A549 (cell line): ENCODE measurements around the gene ZBTB38. TPM values are rescaled to one million over a fixed set of nuclear protein-coding genes. Genes with fewer than 3 reads are reported as not detected.

Experiments
- ATAC-seq, 2 experiments: fragments of 200-7000 bp in 1 of 2; fragments of >200 bp in 1 of 2; cut with Nextera tagmentation in 1 of 2; cut with Tn5 transposase in 1 of 2; 3 replicates each; pipeline versions ENCODE4 v1.8.0 to v1.9.1; 2018 to 2020; ENCODE audit warnings: mild to moderate bottlenecking in 1 of 2, moderate library complexity in 1 of 2
- CTCF ChIA-PET: fragments of 300-600 bp; sonication (Branson Sonifier 250); formaldehyde crosslinking; extraction: SDS; loops from one replicate; lab custom pipeline; 2021; ENCODE audit warnings: antibody characterized with exemption, inconsistent platforms; lab: Yijun Ruan, JAX
- POLR2A ChIA-PET: fragments of 350-600 bp; formaldehyde crosslinking; extraction: SDS; loops from one replicate; lab custom pipeline; 2021; ENCODE audit warnings: antibody characterized with exemption, inconsistent platforms; lab: Yijun Ruan, JAX
- DNase-seq, 2 experiments: peaks; one replicate each; pipeline versions ENCODE4 v3.0.0 to v3.0.0-alpha.2; 2011 to 2016; ENCODE audit warnings: low read depth in 1 of 2, low spot score in 1 of 2
- FAIRE-seq: peaks from 2 replicates; lab custom pipeline; 2011; peaks lifted over from hg19 to GRCh38; lab: Jason Lieb, UNC
- H3K27ac ChIP-seq, 2 experiments: fragments of >200 bp; sonication (Bioruptor Twin); formaldehyde crosslinking; 3 replicates each; pipeline ENCODE4 v1.5.1; 2016 to 2017
- H3K4me1 ChIP-seq: fragments of >200 bp; sonication (Bioruptor Twin); formaldehyde crosslinking; 3 replicates; pipeline ENCODE4 v1.6.1; 2016
- H3K4me2 ChIP-seq: fragments of >200 bp; sonication (Bioruptor Twin); formaldehyde crosslinking; 3 replicates; pipeline ENCODE4 v1.6.1; 2016
- H3K4me3 ChIP-seq: fragments of >200 bp; sonication (Bioruptor Twin); formaldehyde crosslinking; 3 replicates; pipeline ENCODE4 v1.5.1; 2016
- H3K9me3 ChIP-seq: fragments of >200 bp; sonication (Bioruptor Twin); formaldehyde crosslinking; 3 replicates; pipeline ENCODE4 v1.6.1; 2016
- BCL3 ChIP-seq: fragments of >200 bp; sonication (Bioruptor Twin); formaldehyde crosslinking; IDR thresholded peaks from 3 replicates; pipeline ENCODE4 v1.6.1; 2016
- BHLHE40 ChIP-seq: IDR thresholded peaks from 2 replicates; pipeline ENCODE4 v1.6.1; 2012; ENCODE audit warnings: low read depth, low read length, inconsistent platforms
- CBX2 ChIP-seq: fragments of 200-600 bp; sonication (generic); IDR thresholded peaks from 2 replicates; pipeline ENCODE4 v1.6.1; 2016; ENCODE audit warnings: low read depth, mild to moderate bottlenecking, borderline replicate concordance
- E2F6 ChIP-seq: IDR thresholded peaks from 2 replicates; pipeline ENCODE4 v1.6.1; 2012; ENCODE audit warnings: low read depth, borderline replicate concordance
- EHF ChIP-seq: fragments of 250-450 bp; sonication (Bioruptor Pico); IDR thresholded peaks from 2 replicates; pipeline ENCODE4 v1.5.0; 2020; ENCODE audit warnings: mild to moderate bottlenecking
- EHMT2 ChIP-seq: fragments of 200-600 bp; sonication (generic); IDR thresholded peaks from 2 replicates; pipeline ENCODE4 v1.6.1; 2016; ENCODE audit warnings: antibody characterized with exemption, low read depth, mild to moderate bottlenecking, moderate library complexity
- EP300 ChIP-seq, 2 experiments: fragments of >200 bp; sonication (Bioruptor Twin); formaldehyde crosslinking; IDR thresholded peaks; 2 replicates in 1 of 2; 3 replicates in 1 of 2; pipeline ENCODE4 v1.6.1; 2016 to 2017
- FOSL2 ChIP-seq, 2 experiments: fragments of 450-650 bp in 1 of 2; fragments of >200 bp in 1 of 2; sonication (Bioruptor Twin) in 1 of 2; formaldehyde crosslinking; IDR thresholded peaks; 2 replicates each; pipeline versions ENCODE4 v1.5.0 to v1.6.1; 2016 to 2020; ENCODE audit warnings: mild to moderate bottlenecking in 1 of 2, moderate library complexity in 1 of 2
- FOXS1 ChIP-seq: fragments of 250-450 bp; sonication (Bioruptor Pico); IDR thresholded peaks from 2 replicates; pipeline ENCODE4 v1.5.0; 2020; ENCODE audit warnings: mild to moderate bottlenecking, moderate library complexity
- HDAC2 ChIP-seq: fragments of 200-600 bp; sonication (generic); IDR thresholded peaks from 2 replicates; pipeline ENCODE4 v1.6.1; 2016
- HES2 ChIP-seq: fragments of >200 bp; sonication (Bioruptor Twin); formaldehyde crosslinking; IDR thresholded peaks from 2 replicates; pipeline ENCODE4 v1.6.1; 2016
- HEYL ChIP-seq: fragments of 250-450 bp; sonication (Bioruptor Pico); IDR thresholded peaks from 2 replicates; pipeline ENCODE4 v1.8.0; 2021; ENCODE audit warnings: mild to moderate bottlenecking, moderate library complexity
- HMGXB4 ChIP-seq: fragments of 250-450 bp; sonication (Bioruptor Pico); IDR thresholded peaks from 2 replicates; pipeline ENCODE4 v1.5.0; 2021; ENCODE audit warnings: mild to moderate bottlenecking, moderate library complexity, borderline replicate concordance
- HOXB13 ChIP-seq: fragments of 250-450 bp; sonication (Bioruptor Pico); IDR thresholded peaks from 2 replicates; pipeline ENCODE4 v1.5.0; 2020; ENCODE audit warnings: low read depth, mild to moderate bottlenecking, moderate library complexity
- JUNB ChIP-seq: fragments of >200 bp; sonication (Bioruptor Twin); formaldehyde crosslinking; IDR thresholded peaks from 2 replicates; pipeline ENCODE4 v1.6.1; 2016
- KDM1A ChIP-seq: fragments of 200-600 bp; sonication (generic); IDR thresholded peaks from 2 replicates; pipeline ENCODE4 v1.6.1; 2016; ENCODE audit warnings: low read depth, mild to moderate bottlenecking
- KDM5A ChIP-seq: fragments of 200-600 bp; sonication (generic); IDR thresholded peaks from 2 replicates; pipeline ENCODE4 v1.6.1; 2016; ENCODE audit warnings: antibody characterized with exemption, mild to moderate bottlenecking
- MAFK ChIP-seq: fragments of 450-650 bp; IDR thresholded peaks from 2 replicates; pipeline ENCODE4 v1.6.1; 2014; ENCODE audit not compliant: partially characterized antibody
- MAX ChIP-seq: IDR thresholded peaks from 2 replicates; pipeline ENCODE4 v1.6.1; 2012
- MYC ChIP-seq: IDR thresholded peaks from 2 replicates; pipeline ENCODE4 v1.6.1; 2012; ENCODE audit warnings: mild to moderate bottlenecking, inconsistent platforms, low read length, improper control_type of control experiment, borderline replicate concordance
- PBX3 ChIP-seq: IDR thresholded peaks from 2 replicates; pipeline ENCODE4 v1.6.1; 2012
- PHF8 ChIP-seq: fragments of 200-600 bp; sonication (generic); IDR thresholded peaks from 2 replicates; pipeline ENCODE4 v1.6.1; 2016; ENCODE audit warnings: low read depth, mild to moderate bottlenecking, antibody characterized with exemption, moderate library complexity, borderline replicate concordance
- POLR2A ChIP-seq: IDR thresholded peaks from 2 replicates; pipeline ENCODE4 v1.6.1; 2012; ENCODE audit warnings: mild to moderate bottlenecking, low read length
- RARB ChIP-seq: fragments of 250-450 bp; sonication (Bioruptor Pico); IDR thresholded peaks from 2 replicates; pipeline ENCODE4 v1.8.0; 2021; ENCODE audit warnings: mild to moderate bottlenecking, moderate library complexity
- RCOR1 ChIP-seq: fragments of 150-350 bp; IDR thresholded peaks from 2 replicates; pipeline ENCODE4 v1.6.1; 2014; ENCODE audit warnings: antibody characterized with exemption, low read length, low read depth
- SMC3 ChIP-seq: fragments of >200 bp; sonication (Bioruptor Twin); formaldehyde crosslinking; IDR thresholded peaks from 3 replicates; pipeline ENCODE4 v1.6.1; 2018; ENCODE audit warnings: inconsistent platforms
- SREBF2 ChIP-seq: fragments of 450-650 bp; IDR thresholded peaks from 2 replicates; pipeline ENCODE4 v1.6.1; 2014; ENCODE audit warnings: mild to moderate bottlenecking, moderate library complexity
- TP53 ChIP-seq: fragments of 250-450 bp; sonication (Bioruptor Pico); IDR thresholded peaks from 2 replicates; pipeline ENCODE4 v1.5.0; 2021; ENCODE audit warnings: mild to moderate bottlenecking, moderate library complexity
- USF2 ChIP-seq: fragments of 450-650 bp; IDR thresholded peaks from 2 replicates; pipeline ENCODE4 v1.6.1; 2014; ENCODE audit warnings: antibody characterized with exemption
- ZFP36 ChIP-seq: fragments of 450-650 bp; IDR thresholded peaks from 2 replicates; pipeline ENCODE4 v1.6.1; 2014; ENCODE audit warnings: borderline replicate concordance; ENCODE audit not compliant: partially characterized antibody
- WGBS: methylation state at CpG from one replicate; pipeline ENCODE4 v1.1.6; 2017; ENCODE audit errors: missing lambda C conversion rate; 5-methylcytosine and 5-hydroxymethylcytosine counted together
- polyA plus RNA-seq, 4 experiments: library from polyadenylated mRNA; depleted of rRNA in 3 of 4; stranded (reverse); fragments of >200 nt; fragmentation: RNase III in 1 of 4; extraction: RNeasy Plus Mini Kit Qiagen cat#74134 plus additional on column Dnase treatment in 1 of 4; gene quantifications; 2 replicates in 3 of 4; 3 replicates in 1 of 4; pipeline ENCODE4 v1.2.3, GENCODE V29; 2011 to 2017

ZBTB38 gene
- polyA plus RNA-seq, 2 of the 4 experiments (the other 2 are of a cell fraction), result 72.0 to 110 TPM

GRCh38 chr3:141341536-141341935 lies 26.8 kb upstream of the ZBTB38 start (continued):
- TF ChIP-seq HMGXB4 (CRISPR knock-in tag), result no peak
- TF ChIP-seq EP300 (IDR thresholded peaks at IDR 0.05), result no peak

- peaks cover 4% of the 10 kb centered on the region; the same call in 1 of the 3 replicates for H3K9me3 ChIP-seq
- WGBS, result 77% methylated on average over 5 of the region's 5 CpGs
- H3K4me1 ChIP-seq, result peaks cover 16% of the 10 kb centered on the region
- ATAC-seq, result no peak
- no peak overlapping the region for H3K4me3 ChIP-seq
- ChIA-PET CTCF (interaction anchor here (0.8 to 2.0 kb wide), 4 partner anchors 18 to 118 kb away, joined by 3 to 11 read pairs (median 4); no protein-coding TSS in a partner anchor), POLR2A (interaction anchor here (0.6 kb wide), 1 partner anchor 9 kb away, joined by 3 read pairs; no protein-coding TSS in a partner anchor)
- no peak overlapping the region; a peak in 1 of 6 replicates for H3K27ac ChIP-seq
- H3K4me2 ChIP-seq, result no peak overlapping the region
- no peak for TF ChIP-seq TP53
- no peak for TF ChIP-seq BHLHE40
- TF ChIP-seq HDAC2, result no peak
- no peak for TF ChIP-seq MYC
- TF ChIP-seq MAFK, result no peak
- no peak for TF ChIP-seq RCOR1
- TF ChIP-seq KDM1A, result no peak
- TF ChIP-seq BCL3, result no peak
- no peak for TF ChIP-seq PBX3
- TF ChIP-seq HEYL, result no peak
- TF ChIP-seq KDM5A, result no peak
- TF ChIP-seq JUNB, result no peak
- no peak for TF ChIP-seq ZFP36
- TF ChIP-seq PHF8, result no peak
- no peak for TF ChIP-seq RARB (CRISPR knock-in tag)
- TF ChIP-seq EP300 (IDR thresholded peaks at IDR 0.05), result no peak
- TF ChIP-seq FOXS1 (CRISPR knock-in tag), result no peak
- no peak for DNase-seq
- FAIRE-seq, result no peak
Measured at GRCh38 chr3:141342386-141342785, 25.9 kb upstream of the ZBTB38 start.

GRCh38 chr3:141343077-141343476 lies 25.2 kb upstream of the ZBTB38 start:
- ATAC-seq (no peak), DNase-seq (no peak), FAIRE-seq (no peak)
- Histone ChIP-seq H3K4me1 (peaks cover 10% of the 10 kb centered on the region; the same call in 2 of the 3 replicates), H3K4me3 (no peak overlapping the region), H3K4me2 (no peak overlapping the region), H3K9me3 (peaks cover 4% of the 10 kb centered on the region; the same call in 1 of the 3 replicates), H3K27ac (peak overlapping the region in 1 of 2 experiments; percentile 11; a peak in 1 of 6 replicates)
- TF ChIP-seq EHMT2 (no peak), POLR2A (no peak), MAX (no peak), USF2 (no peak), E2F6 (no peak), CBX2 (no peak), HOXB13 (CRISPR knock-in tag) (no peak), ZFP36 (no peak), FOSL2 (IDR thresholded peaks at IDR 0.05) (no peak), FOSL2 (CRISPR knock-in tag; IDR thresholded peaks at IDR 0.05) (no peak), EHF (no peak), SREBF2 (no peak), RARB (CRISPR knock-in tag) (no peak), SMC3 (no peak), FOXS1 (CRISPR knock-in tag) (no peak), HES2 (no peak)
- POLR2A ChIA-PET, result no interaction called here
- CTCF ChIA-PET, result interaction anchor here (0.8 to 2.0 kb wide), 4 partner anchors 17 to 118 kb away, joined by 3 to 11 read pairs (median 4); no protein-coding TSS in a partner anchor
- 60% methylated on average over 2 of the region's 2 CpGs for WGBS
